HCT116 (cell line): Measurements from ENCODE around the gene SELENON. TPM values are rescaled to one million over a fixed set of nuclear protein-coding genes. Genes with fewer than 3 reads are reported as not detected.

ENCODE experiments used
- ATAC-seq: fragments of 200-7000 bp; cut with Tn5 transposase; 2 replicates; pipeline ENCODE4 v1.9.1; 2020; ENCODE audit warnings: mild to moderate bottlenecking, moderate library complexity
- BruUV-seq: library from RNA; stranded (reverse); fragments of 400-500 nt; replicated peaks from 2 replicates; lab custom pipeline; 2021; lab: Mats Ljungman, UMichigan
- CTCF ChIA-PET: fragments of 300-600 bp; sonication (Branson Sonifier 250); formaldehyde crosslinking; loops from one replicate; lab custom pipeline; 2021; ENCODE audit warnings: antibody characterized with exemption; lab: Charles Lee
- POLR2A ChIA-PET: fragments of 300-600, 350-600 bp; sonication (Branson Sonifier 250); formaldehyde crosslinking; loops from one replicate; lab custom pipeline; 2021; ENCODE audit warnings: antibody characterized with exemption; lab: Charles Lee
- RAD21 ChIA-PET, 2 experiments: fragments of 300-600 bp; sonication (Branson Sonifier 250); formaldehyde crosslinking; loops; one replicate each; lab custom pipeline; 2023; ENCODE audit warnings: low total read pairs in 2 of 2; ENCODE audit not compliant: uncharacterized antibody in 2 of 2, unreplicated experiment in 2 of 2, low non-redundant PET in 1 of 2; lab: Charles Lee
- DNase-seq: peaks from one replicate; pipeline ENCODE4 v3.0.0-alpha.2; 2010; ENCODE audit warnings: low read depth, low spot score
- H2AFZ ChIP-seq: fragments of 200-600 bp; shearing (Covaris generic), sonication (generic); 2 replicates; pipeline ENCODE4 v1.6.1; 2017; ENCODE audit warnings: low read depth, mixed run types, mixed read lengths, antibody characterized with exemption, low read length; ENCODE audit not compliant: poor library complexity, severe bottlenecking
- H3K27ac ChIP-seq: 2 replicates; pipeline ENCODE4 v1.5.1; 2012; ENCODE audit warnings: low read depth, low read length
- H3K27me3 ChIP-seq: fragments of 200-600 bp; sonication (generic); 2 replicates; pipeline ENCODE4 v1.6.1; 2016; ENCODE audit warnings: mixed run types, low read length, mixed read lengths; ENCODE audit not compliant: insufficient read depth
- H3K36me3 ChIP-seq, 2 experiments: fragments of 200-500 bp in 1 of 2; fragments of 200-600 bp in 1 of 2; sonication (Bioruptor generic) in 1 of 2; sonication (generic) in 1 of 2; 2 replicates each; pipeline versions ENCODE4 v1.5.1 to v1.6.1; 2014 to 2016; ENCODE audit warnings: low read length in 2 of 2, inconsistent platforms in 1 of 2, mixed read lengths in 1 of 2, mixed run types in 1 of 2; ENCODE audit not compliant: insufficient read depth in 2 of 2, control insufficient read depth in 1 of 2
- H3K4me1 ChIP-seq, 2 experiments: fragments of 200-600 bp in 1 of 2; sonication (generic) in 1 of 2; 2 replicates each; pipeline versions ENCODE4 v1.5.1 to v1.6.1; 2012 to 2017; ENCODE audit warnings: low read length in 2 of 2, inconsistent platforms in 1 of 2, mild to moderate bottlenecking in 1 of 2, mixed read lengths in 1 of 2, mixed run types in 1 of 2, moderate library complexity in 1 of 2; ENCODE audit not compliant: insufficient read depth in 2 of 2, control insufficient read depth in 1 of 2
- H3K4me2 ChIP-seq: fragments of 200-600 bp; sonication (generic); 2 replicates; pipeline ENCODE4 v1.6.1; 2017; ENCODE audit warnings: mixed run types, low read length, mixed read lengths
- H3K4me3 ChIP-seq, 2 experiments: fragments of 200-600 bp in 1 of 2; sonication (generic) in 1 of 2; replicated peaks in 1 of 2; 2 replicates each; pipeline ENCODE4 v1.5.1; 2011 to 2016; ENCODE audit warnings: low read length in 2 of 2, control low read depth in 1 of 2, low read depth in 1 of 2, mild to moderate bottlenecking in 1 of 2, mixed read lengths in 1 of 2, mixed run types in 1 of 2
- H3K79me2 ChIP-seq: fragments of 200-600 bp; sonication (generic); 2 replicates; pipeline ENCODE4 v1.6.1; 2017; ENCODE audit warnings: mild to moderate bottlenecking, mixed run types, low read length, moderate library complexity, mixed read lengths; ENCODE audit not compliant: insufficient read depth
- H3K9ac ChIP-seq: fragments of 200-600 bp; sonication (generic); 2 replicates; pipeline ENCODE4 v1.6.1; 2016; ENCODE audit warnings: low read length, mixed read lengths
- H3K9me2 ChIP-seq: fragments of 200-600 bp; sonication (generic), shearing (Covaris generic); 2 replicates; pipeline ENCODE4 v1.6.1; 2017; ENCODE audit warnings: mixed run types, mild to moderate bottlenecking, moderate library complexity; ENCODE audit not compliant: insufficient read depth
- H3K9me3 ChIP-seq, 2 experiments: fragments of 200-500 bp in 1 of 2; fragments of 200-600 bp in 1 of 2; sonication (Bioruptor generic) in 1 of 2; sonication (generic) in 1 of 2; 2 replicates each; pipeline ENCODE4 v1.6.1; 2014 to 2017; ENCODE audit warnings: low read length in 2 of 2, mixed read lengths in 2 of 2, inconsistent platforms in 1 of 2, low read depth in 1 of 2, mild to moderate bottlenecking in 1 of 2, mixed run types in 1 of 2, moderate library complexity in 1 of 2; ENCODE audit not compliant: control insufficient read depth in 1 of 2, insufficient read depth in 1 of 2
- H4K20me1 ChIP-seq: fragments of 200-600 bp; sonication (generic), shearing (Covaris generic); 2 replicates; pipeline ENCODE4 v1.6.1; 2017; ENCODE audit warnings: mixed run types, mild to moderate bottlenecking, moderate library complexity; ENCODE audit not compliant: insufficient read depth
- ATF3 ChIP-seq: IDR thresholded peaks from 2 replicates; pipeline ENCODE4 v1.6.1; 2012
- CBX3 ChIP-seq: IDR thresholded peaks from 2 replicates; pipeline ENCODE4 v1.6.1; 2012; ENCODE audit warnings: low read depth
- CEBPB ChIP-seq: IDR thresholded peaks from 2 replicates; pipeline ENCODE4 v1.6.1; 2012; ENCODE audit warnings: low read depth
- EGR1 ChIP-seq: IDR thresholded peaks from 2 replicates; pipeline ENCODE4 v1.6.1; 2012; ENCODE audit warnings: low read depth
- ELF1 ChIP-seq: IDR thresholded peaks from 2 replicates; pipeline ENCODE4 v1.6.1; 2012; ENCODE audit warnings: low read depth, borderline replicate concordance
- EZH2 ChIP-seq: fragments of 200-600 bp; sonication (generic); IDR thresholded peaks from 2 replicates; pipeline ENCODE4 v1.6.1; 2017; ENCODE audit warnings: antibody characterized with exemption, mixed run types
- FOSL1 ChIP-seq: IDR thresholded peaks from 2 replicates; pipeline ENCODE4 v1.6.1; 2012; ENCODE audit warnings: low read depth
- JUND ChIP-seq: IDR thresholded peaks from 2 replicates; pipeline ENCODE4 v1.6.1; 2012
- MAX ChIP-seq: IDR thresholded peaks from 2 replicates; pipeline ENCODE4 v1.6.1; 2012
- POLR2A ChIP-seq: IDR thresholded peaks from 2 replicates; pipeline ENCODE4 v1.7.0; 2011; ENCODE audit warnings: borderline replicate concordance; ENCODE audit not compliant: insufficient read depth, insufficient read length; ENCODE audit errors: extremely low read depth
- RAD21 ChIP-seq: IDR thresholded peaks from 2 replicates; pipeline ENCODE4 v1.6.1; 2012; ENCODE audit warnings: low read depth, mild to moderate bottlenecking
- REST ChIP-seq: IDR thresholded peaks from 2 replicates; pipeline ENCODE4 v1.6.1; 2012; ENCODE audit warnings: low read depth
- SIN3A ChIP-seq: IDR thresholded peaks from 2 replicates; pipeline ENCODE4 v1.6.1; 2012; ENCODE audit warnings: low read depth
- SRF ChIP-seq: IDR thresholded peaks from 2 replicates; pipeline ENCODE4 v1.6.1; 2012; ENCODE audit warnings: low read depth
- ZFX ChIP-seq: fragments of 450-650 bp; IDR thresholded peaks from 2 replicates; pipeline ENCODE4 v1.6.1; 2017
- ZNF274 ChIP-seq: fragments of 200-500 bp; sonication (Bioruptor generic); IDR thresholded peaks from 2 replicates; pipeline ENCODE4 v1.6.1; 2014; ENCODE audit warnings: mild to moderate bottlenecking, low read depth, low read length, inconsistent platforms
- intact Hi-C: fragments of 100-400 bp; cut with micrococcal nuclease; formaldehyde crosslinking; loops from 2 replicates; pipeline ENCODE4 v1.10.0; 2022
- total RNA-seq: library from RNA; stranded (reverse); gene quantifications from one replicate; pipeline ENCODE4 v1.2.1, GENCODE V29; 2021; ENCODE audit not compliant: unreplicated experiment

The SELENON gene
- total RNA-seq, 1 experiment from 2014 or later = 85.1 TPM

GRCh38 chr1:25794325-25794724, 5.7 kb upstream of the SELENON start:
- H3K4me3 ChIP-seq = no peak overlapping the region
- H3K27ac ChIP-seq = no peak overlapping the region
- H3K9me3 ChIP-seq = no peaks in the 10 kb centered on the region
- H3K36me3 ChIP-seq = no peaks in the 10 kb centered on the region
- no peak for TF ChIP-seq SIN3A
- TF ChIP-seq JUND = no peak
- no peak for TF ChIP-seq EGR1
- TF ChIP-seq SRF = no peak
- no peak for TF ChIP-seq CEBPB
- no peak for TF ChIP-seq CBX3
- no peaks in the 10 kb centered on the region for H4K20me1 ChIP-seq
- intact Hi-C loops = no loop called here
- H3K4me1 ChIP-seq = peaks cover 0 to 3% of the 10 kb centered on the region in 2 experiments; a peak in 2 of 4 replicates
- ChIA-PET POLR2A (no interaction called here), CTCF (interaction anchor here (1.2 kb wide), 1 partner anchor 14 kb away, joined by 3 read pairs; no protein-coding TSS in a partner anchor), RAD21 (no interaction called here)
- DNase-seq = no peak
- no peaks in the 10 kb centered on the region for H3K79me2 ChIP-seq
- no peak overlapping the region for H3K4me2 ChIP-seq
- H3K9me2 ChIP-seq = no peaks in the 10 kb centered on the region
- H2AFZ ChIP-seq = no peak overlapping the region
- no peak for ATAC-seq
- no peak overlapping the region for H3K9ac ChIP-seq
- BruUV-seq = no TSS peak
- no peaks in the 10 kb centered on the region for H3K27me3 ChIP-seq

- Histone ChIP-seq H3K9me3 (no peaks in the 10 kb centered on the region), H2AFZ (no peak overlapping the region), H3K36me3 (no peaks in the 10 kb centered on the region), H3K4me3 (no peak overlapping the region), H3K9me2 (no peaks in the 10 kb centered on the region), H3K4me2 (no peak overlapping the region), H3K27ac (no peak overlapping the region)
- POLR2A ChIA-PET = no interaction called here
- CTCF ChIA-PET = interaction anchor here (1.2 kb wide), 1 partner anchor 15 kb away, joined by 3 read pairs; no protein-coding TSS in a partner anchor
- ATAC-seq = no peak
- TF ChIP-seq FOSL1 (no peak), SRF (no peak), EGR1 (no peak), ATF3 (no peak), CEBPB (no peak), SIN3A (no peak), RAD21 (no peak), ELF1 (no peak), ZFX (no peak), POLR2A (no peak), ZNF274 (no peak), JUND (no peak), EZH2 (no peak), MAX (no peak), REST (no peak)
- TF ChIP-seq, all 23 proteins: peak for 0
- Histone ChIP-seq H4K20me1 (no peaks in the 10 kb centered on the region), H3K27me3 (no peaks in the 10 kb centered on the region), H3K9ac (no peak overlapping the region), H3K4me1 (peaks cover 3 to 8% of the 10 kb centered on the region in 2 experiments; a peak in 2 of 4 replicates), H3K79me2 (no peaks in the 10 kb centered on the region)
- no peak for DNase-seq
- intact Hi-C loops = loop anchor here (5.0 kb wide), 2 partner anchors 178 to 293 kb away; partner anchors contain the start of gene MAN1C1
- no TSS peak for BruUV-seq
- RAD21 ChIA-PET = no interaction called here
Observed at GRCh38 chr1:25795211-25795610, 4.8 kb upstream of the SELENON start.
